IMR-90 (cell line): ENCODE results near the gene CYTH4.
"Not testable (repeated sequence)": the region's sequence is repeated elsewhere in the genome, so short reads cannot be mapped to it uniquely, and the experiment has no call there.

Experiments
- BHLHE40 ChIP-seq: fragments of 150-350 bp; IDR thresholded peaks from 2 replicates; pipeline ENCODE4 v1.6.1; 2016; ENCODE audit warnings: mild to moderate bottlenecking, low read depth, low read length
- CHD1 ChIP-seq: IDR thresholded peaks from 2 replicates; pipeline ENCODE4 v1.6.1; 2012; ENCODE audit warnings: low read depth, low read length, improper control_type of control experiment
- FOS ChIP-seq: fragments of 150-350 bp; IDR thresholded peaks from 2 replicates; pipeline ENCODE4 v1.6.1; 2016; ENCODE audit warnings: low read depth, low read length
- MXI1 ChIP-seq: IDR thresholded peaks from 2 replicates; pipeline ENCODE4 v1.6.1; 2012; ENCODE audit warnings: low read depth, mild to moderate bottlenecking, low read length, moderate library complexity, borderline replicate concordance
- POLR2A ChIP-seq: IDR thresholded peaks from 2 replicates; pipeline ENCODE4 v1.6.1; 2012; ENCODE audit warnings: mild to moderate bottlenecking, low read depth, low read length
- RAD21 ChIP-seq: IDR thresholded peaks from 2 replicates; pipeline ENCODE4 v1.6.1; 2012; ENCODE audit warnings: low read length, improper control_type of control experiment
- RCOR1 ChIP-seq: IDR thresholded peaks from 2 replicates; pipeline ENCODE4 v1.6.1; 2012; ENCODE audit warnings: mild to moderate bottlenecking, low read length, improper control_type of control experiment; ENCODE audit not compliant: insufficient replicate concordance
- RFX5 ChIP-seq: IDR thresholded peaks from 2 replicates; pipeline ENCODE4 v1.8.0; 2012; ENCODE audit warnings: low read depth, mild to moderate bottlenecking, low read length, moderate library complexity
- TF ChIP-seq, protein P1 (sequence below): conservative IDR thresholded peaks from 2 replicates; pipeline ENCODE4 v1.5.1; 2012; ENCODE audit warnings: mild to moderate bottlenecking, low read depth, low read length, improper control_type of control experiment
- TF ChIP-seq, protein P2 (sequence below): fragments of 150-350 bp; IDR thresholded peaks from 2 replicates; pipeline ENCODE4 v1.6.1; 2016; ENCODE audit warnings: low read depth, mild to moderate bottlenecking, low read length, moderate library complexity, borderline replicate concordance
- TF ChIP-seq, protein P3 (sequence below): fragments of 150-350 bp; IDR thresholded peaks from 2 replicates; pipeline ENCODE4 v1.6.1; 2017; ENCODE audit warnings: mild to moderate bottlenecking, antibody characterized with exemption, low read length, low read depth

DNA sequence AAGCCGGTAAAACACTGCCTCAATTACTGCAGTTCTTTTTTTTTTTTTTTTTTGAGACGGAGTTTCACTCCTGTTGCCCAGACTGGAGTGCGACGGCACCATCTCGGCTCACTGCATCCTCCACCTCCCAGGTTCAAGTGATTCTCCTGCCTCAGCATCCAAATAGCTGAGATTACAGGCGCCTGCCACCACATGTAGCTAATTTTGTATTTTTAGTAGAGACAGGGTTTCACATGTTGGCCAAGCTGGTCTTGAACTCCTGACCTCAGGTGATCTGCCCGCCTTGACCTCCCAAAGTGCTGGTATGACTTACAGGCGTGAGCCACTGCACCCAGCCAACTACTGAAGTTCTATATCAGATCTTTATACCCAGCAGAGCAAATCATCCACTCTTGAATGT is 30.5 kb upstream of the CYTH4 start:
- TF ChIP-seq, protein P1, sequence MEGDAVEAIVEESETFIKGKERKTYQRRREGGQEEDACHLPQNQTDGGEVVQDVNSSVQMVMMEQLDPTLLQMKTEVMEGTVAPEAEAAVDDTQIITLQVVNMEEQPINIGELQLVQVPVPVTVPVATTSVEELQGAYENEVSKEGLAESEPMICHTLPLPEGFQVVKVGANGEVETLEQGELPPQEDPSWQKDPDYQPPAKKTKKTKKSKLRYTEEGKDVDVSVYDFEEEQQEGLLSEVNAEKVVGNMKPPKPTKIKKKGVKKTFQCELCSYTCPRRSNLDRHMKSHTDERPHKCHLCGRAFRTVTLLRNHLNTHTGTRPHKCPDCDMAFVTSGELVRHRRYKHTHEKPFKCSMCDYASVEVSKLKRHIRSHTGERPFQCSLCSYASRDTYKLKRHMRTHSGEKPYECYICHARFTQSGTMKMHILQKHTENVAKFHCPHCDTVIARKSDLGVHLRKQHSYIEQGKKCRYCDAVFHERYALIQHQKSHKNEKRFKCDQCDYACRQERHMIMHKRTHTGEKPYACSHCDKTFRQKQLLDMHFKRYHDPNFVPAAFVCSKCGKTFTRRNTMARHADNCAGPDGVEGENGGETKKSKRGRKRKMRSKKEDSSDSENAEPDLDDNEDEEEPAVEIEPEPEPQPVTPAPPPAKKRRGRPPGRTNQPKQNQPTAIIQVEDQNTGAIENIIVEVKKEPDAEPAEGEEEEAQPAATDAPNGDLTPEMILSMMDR: not testable (repeated sequence)
- not testable (repeated sequence) for TF ChIP-seq POLR2A, RAD21, MXI1, CHD1, FOS, RCOR1, RFX5, BHLHE40
- TF ChIP-seq, protein P2, sequence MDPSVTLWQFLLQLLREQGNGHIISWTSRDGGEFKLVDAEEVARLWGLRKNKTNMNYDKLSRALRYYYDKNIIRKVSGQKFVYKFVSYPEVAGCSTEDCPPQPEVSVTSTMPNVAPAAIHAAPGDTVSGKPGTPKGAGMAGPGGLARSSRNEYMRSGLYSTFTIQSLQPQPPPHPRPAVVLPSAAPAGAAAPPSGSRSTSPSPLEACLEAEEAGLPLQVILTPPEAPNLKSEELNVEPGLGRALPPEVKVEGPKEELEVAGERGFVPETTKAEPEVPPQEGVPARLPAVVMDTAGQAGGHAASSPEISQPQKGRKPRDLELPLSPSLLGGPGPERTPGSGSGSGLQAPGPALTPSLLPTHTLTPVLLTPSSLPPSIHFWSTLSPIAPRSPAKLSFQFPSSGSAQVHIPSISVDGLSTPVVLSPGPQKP: not testable (repeated sequence)
- TF ChIP-seq, protein P3, sequence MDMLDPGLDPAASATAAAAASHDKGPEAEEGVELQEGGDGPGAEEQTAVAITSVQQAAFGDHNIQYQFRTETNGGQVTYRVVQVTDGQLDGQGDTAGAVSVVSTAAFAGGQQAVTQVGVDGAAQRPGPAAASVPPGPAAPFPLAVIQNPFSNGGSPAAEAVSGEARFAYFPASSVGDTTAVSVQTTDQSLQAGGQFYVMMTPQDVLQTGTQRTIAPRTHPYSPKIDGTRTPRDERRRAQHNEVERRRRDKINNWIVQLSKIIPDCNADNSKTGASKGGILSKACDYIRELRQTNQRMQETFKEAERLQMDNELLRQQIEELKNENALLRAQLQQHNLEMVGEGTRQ: not testable (repeated sequence)
